ENCODE data around the gene OR2A2. TPM values are rescaled to one million over a fixed set of nuclear protein-coding genes. Genes with fewer than 3 reads are reported as not detected.

Gene OR2A2
- total RNA-seq, 1 donor from 2014 or later, result not detected

DNA sequence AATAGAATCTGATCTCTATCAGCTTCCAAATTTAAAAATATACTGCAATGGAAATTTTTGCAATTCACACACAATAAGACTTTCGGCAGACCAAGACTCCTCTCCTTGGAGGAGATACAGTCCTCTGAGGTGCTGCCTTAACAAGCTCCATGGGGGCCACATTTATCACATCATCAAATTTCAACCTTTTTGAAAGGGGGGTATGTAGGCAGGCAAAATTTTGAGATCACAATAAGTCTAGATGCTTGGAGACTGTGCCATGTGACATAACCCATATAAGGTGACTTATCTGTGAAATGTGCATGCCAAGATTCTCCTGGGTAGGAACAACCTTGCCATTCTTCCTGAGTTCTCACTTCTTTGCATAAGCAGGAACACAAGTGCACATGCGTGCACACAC lies 23.4 kb upstream of the OR2A2 start, which contains the start of gene OR2A12:
TSS of gene OR2A12 (plus strand) at position 301 of the 400 bp plus-strand sequence. CDS start 8,830 bp downstream, outside the sequence.
- H3K27ac Mint-ChIP-seq (ENCODE audit: unreplicated experiment), result no peak within 1 kb of the TSS
- H3K27me3 Mint-ChIP-seq (ENCODE audit: unreplicated experiment), result no peaks in the 10 kb centered on the region
- no peaks in the 10 kb centered on the region for H3K9me3 Mint-ChIP-seq (ENCODE audit: unreplicated experiment)
- TF ChIP-seq, protein P1, sequence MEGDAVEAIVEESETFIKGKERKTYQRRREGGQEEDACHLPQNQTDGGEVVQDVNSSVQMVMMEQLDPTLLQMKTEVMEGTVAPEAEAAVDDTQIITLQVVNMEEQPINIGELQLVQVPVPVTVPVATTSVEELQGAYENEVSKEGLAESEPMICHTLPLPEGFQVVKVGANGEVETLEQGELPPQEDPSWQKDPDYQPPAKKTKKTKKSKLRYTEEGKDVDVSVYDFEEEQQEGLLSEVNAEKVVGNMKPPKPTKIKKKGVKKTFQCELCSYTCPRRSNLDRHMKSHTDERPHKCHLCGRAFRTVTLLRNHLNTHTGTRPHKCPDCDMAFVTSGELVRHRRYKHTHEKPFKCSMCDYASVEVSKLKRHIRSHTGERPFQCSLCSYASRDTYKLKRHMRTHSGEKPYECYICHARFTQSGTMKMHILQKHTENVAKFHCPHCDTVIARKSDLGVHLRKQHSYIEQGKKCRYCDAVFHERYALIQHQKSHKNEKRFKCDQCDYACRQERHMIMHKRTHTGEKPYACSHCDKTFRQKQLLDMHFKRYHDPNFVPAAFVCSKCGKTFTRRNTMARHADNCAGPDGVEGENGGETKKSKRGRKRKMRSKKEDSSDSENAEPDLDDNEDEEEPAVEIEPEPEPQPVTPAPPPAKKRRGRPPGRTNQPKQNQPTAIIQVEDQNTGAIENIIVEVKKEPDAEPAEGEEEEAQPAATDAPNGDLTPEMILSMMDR (IDR thresholded peaks at IDR 0.05; ENCODE audit: unreplicated experiment), result no peak
- no peaks in the 10 kb centered on the region for H3K36me3 Mint-ChIP-seq (ENCODE audit: low read depth, unreplicated experiment)
- H3K4me1 Mint-ChIP-seq (ENCODE audit: unreplicated experiment), result no peaks in the 10 kb centered on the region
- DNase-seq (ENCODE audit: low spot score), result no peak
- no peak within 1 kb of the TSS for H3K4me3 Mint-ChIP-seq (ENCODE audit: unreplicated experiment)

DNA sequence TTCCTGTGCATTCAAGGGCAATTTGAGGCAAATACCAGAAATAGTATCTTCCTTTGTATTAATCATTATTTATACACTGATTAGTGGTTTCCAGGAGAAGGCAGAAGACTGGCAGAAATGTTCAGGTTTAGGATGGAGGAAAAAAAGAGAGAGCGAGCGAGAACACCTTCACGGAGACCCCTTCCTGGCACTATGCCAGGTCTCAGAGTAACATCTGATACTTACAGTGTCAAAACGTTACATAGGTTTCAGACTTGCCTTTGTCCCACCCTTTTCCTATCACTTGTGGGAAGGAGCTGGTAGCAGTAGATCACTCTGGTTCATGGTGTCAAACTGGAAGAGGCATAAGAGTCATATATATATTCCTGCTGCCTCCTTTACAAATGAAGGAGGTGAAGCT lies 22.7 kb upstream of the OR2A2 start:
- TF ChIP-seq, protein P1 (IDR thresholded peaks at IDR 0.05; ENCODE audit: unreplicated experiment), result no peak

DNA sequence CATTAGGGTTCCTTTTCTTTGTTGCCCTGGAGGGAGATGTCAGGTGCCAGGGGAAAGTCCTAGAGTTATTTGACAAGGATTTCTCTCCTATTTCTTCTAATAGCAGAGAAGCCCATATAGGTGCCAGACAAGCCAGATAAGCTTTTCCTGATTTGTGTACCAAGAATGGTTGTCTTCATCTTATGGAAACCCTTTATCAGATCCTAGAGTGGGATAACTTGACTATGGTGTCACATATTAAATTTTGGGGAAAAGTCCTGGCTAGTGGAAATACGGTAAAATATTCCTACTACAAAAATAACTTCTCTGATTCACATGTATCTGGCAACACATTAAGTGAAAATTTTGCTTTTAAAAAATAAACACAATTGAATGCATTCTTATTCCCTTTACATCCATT lies 22.2 kb upstream of the OR2A2 start:
- Mint-ChIP-seq H3K4me1 (ENCODE audit: unreplicated experiment) (no peaks in the 10 kb centered on the region), H3K4me3 (ENCODE audit: unreplicated experiment) (no peak overlapping the region), H3K36me3 (ENCODE audit: low read depth, unreplicated experiment) (no peaks in the 10 kb centered on the region), H3K9me3 (ENCODE audit: unreplicated experiment) (no peaks in the 10 kb centered on the region), H3K27me3 (ENCODE audit: unreplicated experiment) (no peaks in the 10 kb centered on the region), H3K27ac (ENCODE audit: unreplicated experiment) (no peak overlapping the region)
- no peak for DNase-seq (ENCODE audit: low spot score)
- TF ChIP-seq, protein P1 (IDR thresholded peaks at IDR 0.05; ENCODE audit: unreplicated experiment), result no peak

More for the DNA sequence above, 22.7 kb upstream of the OR2A2 start:
- H3K36me3 Mint-ChIP-seq (ENCODE audit: low read depth, unreplicated experiment), result no peaks in the 10 kb centered on the region
- no peaks in the 10 kb centered on the region for H3K27me3 Mint-ChIP-seq (ENCODE audit: unreplicated experiment)
- no peak for DNase-seq (ENCODE audit: low spot score)
- no peak overlapping the region for H3K27ac Mint-ChIP-seq (ENCODE audit: unreplicated experiment)
- H3K4me1 Mint-ChIP-seq (ENCODE audit: unreplicated experiment), result no peaks in the 10 kb centered on the region
- H3K9me3 Mint-ChIP-seq (ENCODE audit: unreplicated experiment), result no peaks in the 10 kb centered on the region
- no peak overlapping the region for H3K4me3 Mint-ChIP-seq (ENCODE audit: unreplicated experiment)

DNA sequence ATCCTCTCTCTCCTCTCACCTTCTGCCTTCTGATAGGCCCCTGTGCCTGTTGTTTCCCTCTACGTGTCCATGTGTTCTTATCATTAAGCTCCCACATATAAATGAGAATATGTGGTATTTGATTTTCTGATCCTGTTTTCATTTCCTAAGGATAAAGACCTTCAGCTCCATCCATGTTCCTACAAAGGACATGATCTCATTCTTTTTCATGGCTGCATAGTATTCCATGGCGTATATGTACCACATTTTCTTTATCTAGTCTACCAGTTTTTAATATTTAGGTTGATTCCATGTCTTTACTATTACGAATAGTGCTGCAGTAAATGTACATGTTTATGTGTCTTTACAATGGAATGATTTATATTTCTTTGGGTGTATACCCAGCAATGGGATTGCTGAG lies 18.7 kb upstream of the OR2A2 start:
- no peaks in the 10 kb centered on the region for H3K9me3 Mint-ChIP-seq (ENCODE audit: unreplicated experiment)
- H3K4me1 Mint-ChIP-seq (ENCODE audit: unreplicated experiment), result no peaks in the 10 kb centered on the region
- H3K36me3 Mint-ChIP-seq (ENCODE audit: low read depth, unreplicated experiment), result no peaks in the 10 kb centered on the region
- H3K4me3 Mint-ChIP-seq (ENCODE audit: unreplicated experiment), result no peak overlapping the region
- no peak for DNase-seq (ENCODE audit: low spot score)
- no peak overlapping the region for H3K27ac Mint-ChIP-seq (ENCODE audit: unreplicated experiment)
- TF ChIP-seq, protein P1 (IDR thresholded peaks at IDR 0.05; ENCODE audit: unreplicated experiment), result no peak
- no peaks in the 10 kb centered on the region for H3K27me3 Mint-ChIP-seq (ENCODE audit: unreplicated experiment)

DNA sequence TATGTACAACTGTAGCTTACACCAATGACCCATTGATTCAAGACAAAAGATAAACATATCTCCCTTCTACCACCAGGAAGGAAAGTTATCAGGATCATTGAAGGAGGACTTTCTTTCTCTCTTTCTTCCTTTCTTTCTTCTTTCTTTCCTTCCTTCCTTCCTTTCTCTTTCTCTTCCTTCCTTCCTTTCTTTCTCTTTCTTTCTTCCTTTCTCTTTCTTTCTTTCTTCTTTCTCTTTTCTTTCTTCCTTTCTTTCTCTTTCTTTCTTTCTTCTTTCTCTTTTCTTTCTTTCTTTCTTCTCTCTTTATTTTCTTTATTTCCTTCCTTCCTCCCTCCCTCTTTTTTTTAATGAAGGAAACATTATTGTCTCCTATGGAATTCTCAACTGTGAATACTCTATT lies 10.6 kb upstream of the OR2A2 start:
- TF ChIP-seq, protein P1 (IDR thresholded peaks at IDR 0.05; ENCODE audit: unreplicated experiment), result no peak
- H3K4me1 Mint-ChIP-seq (ENCODE audit: unreplicated experiment), result no peaks in the 10 kb centered on the region
- H3K9me3 Mint-ChIP-seq (ENCODE audit: unreplicated experiment), result no peaks in the 10 kb centered on the region
- H3K36me3 Mint-ChIP-seq (ENCODE audit: low read depth, unreplicated experiment), result no peaks in the 10 kb centered on the region
- no peaks in the 10 kb centered on the region for H3K27me3 Mint-ChIP-seq (ENCODE audit: unreplicated experiment)
- no peak overlapping the region for H3K27ac Mint-ChIP-seq (ENCODE audit: unreplicated experiment)
- no peak overlapping the region for H3K4me3 Mint-ChIP-seq (ENCODE audit: unreplicated experiment)
- no peak for DNase-seq (ENCODE audit: low spot score)

Measured in endothelial cell (in vitro differentiated cells).